GM12878 (cell line): ENCODE data around the gene AKAP13. TPM values are rescaled to one million over a fixed set of nuclear protein-coding genes. Genes with fewer than 3 reads are reported as not detected.

Experiments
- ATAC-seq: fragments of 200-7000 bp; cut with Tn5 transposase; 3 replicates; pipeline ENCODE4 v1.9.1; 2020; ENCODE audit warnings: mild to moderate bottlenecking, moderate library complexity
- BruUV-seq: library from RNA; stranded (reverse); fragments of 400-500 nt; replicated peaks from 2 replicates; lab custom pipeline; 2021; lab: Mats Ljungman, UMichigan
- CTCF ChIA-PET: fragments of 300-600 bp; sonication (Branson Sonifier 250); formaldehyde crosslinking; extraction: SDS; loops from one replicate; lab custom pipeline; 2021; ENCODE audit warnings: inconsistent platforms; lab: Yijun Ruan, JAX
- POLR2A ChIA-PET: fragments of 350-600 bp; formaldehyde crosslinking; extraction: SDS; loops from one replicate; lab custom pipeline; 2021; ENCODE audit warnings: inconsistent platforms; lab: Charles Lee
- RAD21 ChIA-PET: fragments of 300-600 bp; sonication (Branson Sonifier 250); formaldehyde crosslinking; loops from one replicate; lab custom pipeline; 2023; ENCODE audit warnings: antibody characterized with exemption; ENCODE audit not compliant: unreplicated experiment; lab: Charles Lee
- SMC1A ChIA-PET: fragments of 300-600 bp; sonication (Branson Sonifier 250); formaldehyde crosslinking; loops from one replicate; lab custom pipeline; 2023; ENCODE audit not compliant: unreplicated experiment, uncharacterized antibody; lab: Charles Lee
- DNase-seq: peaks from one replicate; pipeline ENCODE4 v3.0.0-alpha.2; 2011; ENCODE audit warnings: low read depth, low spot score
- FAIRE-seq: peaks from 3 replicates; lab custom pipeline; 2011; peaks lifted over from hg19 to GRCh38; lab: Jason Lieb, UNC
- H2AFZ ChIP-seq: 2 replicates; pipeline ENCODE4 v1.6.0; 2011; ENCODE audit warnings: low read depth, low read length, control low read depth; ENCODE audit not compliant: control insufficient read depth
- H3K27ac ChIP-seq: 2 replicates; pipeline ENCODE4 v1.5.1; 2011; ENCODE audit warnings: control low read depth; ENCODE audit not compliant: control insufficient read depth, insufficient read depth
- H3K27me3 ChIP-seq, 2 experiments: replicated peaks in 1 of 2; 2 replicates each; pipeline versions ENCODE4 v1.6.0 to v1.6.1; 2011; ENCODE audit warnings: low read length in 1 of 2; ENCODE audit not compliant: control insufficient read depth in 2 of 2, insufficient read depth in 2 of 2
- H3K36me3 ChIP-seq, 2 experiments: 2 replicates each; pipeline ENCODE4 v1.5.1; 2011; ENCODE audit warnings: low read length in 1 of 2; ENCODE audit not compliant: control insufficient read depth in 2 of 2, insufficient read depth in 2 of 2
- H3K4me1 ChIP-seq: 2 replicates; pipeline ENCODE4 v1.6.1; 2011; ENCODE audit warnings: mild to moderate bottlenecking, low read length, moderate library complexity, mixed read lengths; ENCODE audit not compliant: control insufficient read depth, insufficient read depth
- H3K4me2 ChIP-seq: 2 replicates; pipeline ENCODE4 v1.6.0; 2011; ENCODE audit warnings: control low read depth; ENCODE audit not compliant: control insufficient read depth, insufficient read depth
- H3K4me3 ChIP-seq: fragments of 200-600 bp; sonication (generic); 2 replicates; pipeline ENCODE4 v1.5.1; 2016
- H3K79me2 ChIP-seq: 2 replicates; pipeline ENCODE4 v1.6.0; 2011; ENCODE audit warnings: low read length; ENCODE audit not compliant: control insufficient read depth, insufficient read depth
- H3K9ac ChIP-seq: 2 replicates; pipeline ENCODE4 v1.8.0; 2011; ENCODE audit warnings: low read length, control low read depth, mixed read lengths; ENCODE audit not compliant: control insufficient read depth, insufficient read depth
- H3K9me3 ChIP-seq: replicated peaks from 3 replicates; pipeline ENCODE4 v1.5.1; 2011; ENCODE audit warnings: mild to moderate bottlenecking, low read length; ENCODE audit not compliant: control insufficient read depth, insufficient read depth
- H4K20me1 ChIP-seq: 2 replicates; pipeline ENCODE4 v1.6.0; 2011; ENCODE audit not compliant: control insufficient read depth, insufficient read depth
- BHLHE40 ChIP-seq, 2 experiments: fragments of 450-650 bp in 1 of 2; IDR thresholded peaks; 2 replicates each; pipeline ENCODE4 v1.6.1; 2011 to 2017; ENCODE audit warnings: low read depth in 2 of 2, borderline replicate concordance in 1 of 2, improper control_type of control experiment in 1 of 2, low read length in 1 of 2, mild to moderate bottlenecking in 1 of 2
- CUX1 ChIP-seq: IDR thresholded peaks from 2 replicates; pipeline ENCODE4 v1.6.1; 2012; ENCODE audit warnings: improper control_type of control experiment, low read depth, low read length; ENCODE audit not compliant: insufficient replicate concordance
- EED ChIP-seq: sonication (generic); IDR thresholded peaks from 2 replicates; pipeline ENCODE4 v1.6.1; 2016; ENCODE audit warnings: antibody characterized with exemption, low read depth
- EGR1 ChIP-seq, 2 experiments: IDR thresholded peaks; 1 replicate in 1 of 2; 2 replicates in 1 of 2; pipeline ENCODE4 v1.6.1; 2011 to 2012; ENCODE audit warnings: low read depth in 2 of 2, low read length in 2 of 2, borderline replicate concordance in 1 of 2, mild to moderate bottlenecking in 1 of 2, moderate library complexity in 1 of 2
- EP300 ChIP-seq, 2 experiments: fragments of 150-350 bp in 1 of 2; IDR thresholded peaks; 2 replicates each; pipeline ENCODE4 v1.6.1; 2011 to 2012; ENCODE audit warnings: low read depth in 2 of 2, low read length in 2 of 2, borderline replicate concordance in 1 of 2, improper control_type of control experiment in 1 of 2, inconsistent platforms in 1 of 2; ENCODE audit not compliant: control insufficient read depth in 1 of 2
- FOXK2 ChIP-seq: fragments of 450-650 bp; IDR thresholded peaks from 2 replicates; pipeline ENCODE4 v1.6.1; 2017; ENCODE audit warnings: mild to moderate bottlenecking, moderate library complexity
- FOXM1 ChIP-seq: IDR thresholded peaks from 2 replicates; pipeline ENCODE4 v1.6.1; 2012; ENCODE audit warnings: low read depth, mild to moderate bottlenecking, inconsistent platforms, low read length, moderate library complexity
- IRF4 ChIP-seq: IDR thresholded peaks from 2 replicates; pipeline ENCODE4 v1.6.1; 2011; ENCODE audit warnings: low read depth, low read length
- LARP7 ChIP-seq: fragments of 450-650 bp; IDR thresholded peaks from 2 replicates; pipeline ENCODE4 v1.6.1; 2017; ENCODE audit warnings: mild to moderate bottlenecking
- MXI1 ChIP-seq: fragments of 150-350 bp; IDR thresholded peaks from 2 replicates; pipeline ENCODE4 v1.6.1; 2011; ENCODE audit warnings: low read depth, mild to moderate bottlenecking, inconsistent platforms, low read length, improper control_type of control experiment
- NFXL1 ChIP-seq: fragments of 450-650 bp; IDR thresholded peaks from 2 replicates; pipeline ENCODE4 v1.6.1; 2017; ENCODE audit warnings: antibody characterized with exemption, mild to moderate bottlenecking, borderline replicate concordance
- PAX5 ChIP-seq: IDR thresholded peaks from 2 replicates; pipeline ENCODE4 v1.6.1; 2011; ENCODE audit warnings: low read depth, low read length, borderline replicate concordance
- POLR2AphosphoS2 ChIP-seq: IDR thresholded peaks from 2 replicates; pipeline ENCODE4 v1.6.1; 2011; ENCODE audit warnings: low read depth, mild to moderate bottlenecking, low read length, improper control_type of control experiment, moderate library complexity
- SREBF1 ChIP-seq: IDR thresholded peaks from 2 replicates; pipeline ENCODE4 v1.6.1; 2012; ENCODE audit warnings: mild to moderate bottlenecking, low read length
- SUPT20H ChIP-seq: IDR thresholded peaks from 2 replicates; pipeline ENCODE4 v1.6.1; 2011; ENCODE audit warnings: low read depth, mild to moderate bottlenecking, low read length, moderate library complexity, borderline replicate concordance; ENCODE audit not compliant: control insufficient read depth
- ZBED1 ChIP-seq: IDR thresholded peaks from 2 replicates; pipeline ENCODE4 v1.6.1; 2016; ENCODE audit warnings: borderline replicate concordance
- WGBS: methylation state at CpG from one replicate; pipeline ENCODE4 v1.1.6; 2016; ENCODE audit warnings: low lambda C conversion rate; ENCODE audit not compliant: insufficient replicate concordance, insufficient coverage; ENCODE audit errors: missing lambda C conversion rate; 5-methylcytosine and 5-hydroxymethylcytosine counted together
- in situ Hi-C: fragments of 300-500 bp; cut with MboI; formaldehyde crosslinking; loops from 9 replicates; pipeline ENCODE4 v1.14.3; 2018; ENCODE audit warnings: mixed read lengths
- intact Hi-C: fragments of 100-400 bp; cut with micrococcal nuclease; formaldehyde crosslinking; loops from one replicate; pipeline ENCODE4 v1.14.2; 2022; ENCODE audit not compliant: unreplicated experiment
- polyA plus RNA-seq, 11 experiments: library from polyadenylated mRNA; depleted of rRNA in 4 of 11; unstranded in 6 of 11; stranded (reverse) in 5 of 11; fragments of >200 nt; fragmentation: Nextera tagmentation in 4 of 11; fragmentation: Illumina TruSeq in 1 of 11; extraction: Ambion mirVana in 4 of 11; extraction: Trizol in 1 of 11; gene quantifications; 1 replicate in 1 of 11; 2 replicates in 10 of 11; pipeline versions ENCODE4 v1.2.1 to v1.2.3, GENCODE V29; 2011 to 2016; ENCODE audit warnings: inconsistent platforms in 2 of 11, missing spikeins in 2 of 11, low read depth in 1 of 11
- total RNA-seq, 4 experiments: library from RNA; depleted of rRNA in 3 of 4; stranded (reverse); fragments of >200 nt in 3 of 4; fragmentation: Illumina TruSeq in 1 of 4; extraction: Trizol in 1 of 4; gene quantifications; 2 replicates each; pipeline versions ENCODE4 v1.2.1 to v1.2.3, GENCODE V29; 2013 to 2021

Gene AKAP13
- total and polyA plus RNA-seq, 10 of the 15 experiments (the other 5 are each of a cell fraction or from before 2014, with no cell fraction given) = 14.4 to 74.9 (median 55.1) TPM

GRCh38 chr15:85691350-85692240, 311.2 kb downstream of the AKAP13 start (continued):
- TF ChIP-seq EED (peak; percentile 89), POLR2AphosphoS2 (no peak; the same call in 1 of the 2 replicates), IRF4 (no peak)
- TF ChIP-seq, all 136 proteins: peak for 34

DNA sequence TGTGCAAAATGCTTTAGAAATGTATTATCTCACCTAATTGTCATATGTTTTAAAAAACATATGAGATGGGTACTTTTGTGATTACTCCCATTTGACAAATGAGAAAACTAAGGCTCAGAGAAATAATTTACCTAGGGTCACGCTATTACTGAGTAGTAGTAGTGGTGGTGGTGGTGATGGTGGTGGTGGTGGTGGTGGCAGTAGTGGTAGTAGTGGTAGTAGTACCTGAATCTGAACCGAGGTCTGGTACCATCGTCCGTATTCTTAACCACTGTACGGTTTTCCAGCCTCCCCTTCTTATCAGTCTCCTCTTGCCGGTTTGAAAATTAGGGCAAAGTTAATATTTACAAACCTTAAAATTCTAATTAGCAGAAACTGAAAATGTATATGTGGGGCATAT, 311.9 kb downstream of the AKAP13 start:
- BruUV-seq = TSS peak; percentile 92
- intact Hi-C loops = loop anchor here (5.0 to 10.0 kb wide), 4 partner anchors 45 to 308 kb away; partner anchors contain the start of gene AKAP13
- Histone ChIP-seq H3K9me3 (no peaks in the 10 kb centered on the region), H3K4me1 (peaks cover 58% of the 10 kb centered on the region), H2AFZ (no peak overlapping the region), H3K36me3 (peaks cover 0 to 12% of the 10 kb centered on the region in 2 experiments; a peak in 2 of 4 replicates), H3K4me2 (peak overlapping the region; percentile 89), H3K27me3 (no peaks in the 10 kb centered on the region), H4K20me1 (no peaks in the 10 kb centered on the region), H3K9ac (peak overlapping the region; percentile 92), H3K27ac (peak overlapping the region; percentile 97), H3K79me2 (peaks cover 64% of the 10 kb centered on the region), H3K4me3 (peak overlapping the region; percentile 62)
- ATAC-seq (peak; percentile 15), FAIRE-seq (no peak), DNase-seq (no peak)
- CTCF ChIA-PET = interaction anchor here (0.7 to 9.1 kb wide), 10 partner anchors 12 to 396 kb away, joined by 3 to 93 read pairs (median 3); no protein-coding TSS in a partner anchor
- RAD21 ChIA-PET = interaction anchor here (0.6 to 8.0 kb wide), 19 partner anchors 10 to 396 kb away, joined by 3 to 173 read pairs (median 5); no protein-coding TSS in a partner anchor
- in situ Hi-C loops = no loop called here
- SMC1A ChIA-PET = interaction anchor here (0.7 to 9.5 kb wide), 17 partner anchors 10 to 380 kb away, joined by 3 to 311 read pairs (median 5); no protein-coding TSS in a partner anchor
- POLR2A ChIA-PET = interaction anchor here (1.1 to 7.6 kb wide), 4 partner anchors 11 to 107 kb away, joined by 4 to 217 read pairs (median 46); no protein-coding TSS in a partner anchor
- WGBS = 13% methylated on average over 6 of the region's 6 CpGs
- TF ChIP-seq SREBF1 (no peak), SUPT20H (no peak), BHLHE40 (IDR thresholded peaks at IDR 0.05; ENCODE audit: borderline replicate concordance in 1 of 2, low read depth in 2 of 2, low read length in 1 of 2) (no peak), EP300 (IDR thresholded peaks at IDR 0.05; ENCODE audit: borderline replicate concordance in 1 of 2, control insufficient read depth in 1 of 2, low read depth in 2 of 2, low read length in 2 of 2) (no peak), NFXL1 (no peak), EGR1 (IDR thresholded peaks at IDR 0.05; ENCODE audit: borderline replicate concordance in 1 of 2, low read depth in 2 of 2, low read length in 2 of 2) (no peak), CUX1 (no peak), FOXM1 (no peak), ZBED1 (no peak), FOXK2 (no peak), MXI1 (no peak), LARP7 (no peak), PAX5 (no peak)
